NB4 (cell line): ENCODE measurements around the gene PDCD4.

Source experiments
- DNase-seq: peaks from one replicate; pipeline ENCODE4 v3.0.0; 2010; ENCODE audit warnings: low read depth
- H3K4me3 ChIP-seq: one replicate; pipeline ENCODE4 v1.5.1; 2011; ENCODE audit warnings: mild to moderate bottlenecking, low read depth, low read length, moderate library complexity
- MYC ChIP-seq: IDR thresholded peaks from 2 replicates; pipeline ENCODE4 v1.6.1; 2011; ENCODE audit warnings: low read depth, low read length
- POLR2A ChIP-seq: IDR thresholded peaks from 2 replicates; pipeline ENCODE4 v1.6.1; 2011; ENCODE audit warnings: mild to moderate bottlenecking; ENCODE audit not compliant: insufficient read length; ENCODE audit errors: extremely low read depth
- TF ChIP-seq, protein P1 (sequence below): IDR thresholded peaks from 2 replicates; pipeline ENCODE4 v1.6.1; 2011; ENCODE audit warnings: low read depth, low read length
- TF ChIP-seq, protein P2 (sequence below): IDR thresholded peaks from one replicate; pipeline ENCODE4 v1.5.1; 2012; ENCODE audit warnings: low read depth, low read length

The PDCD4 gene

GRCh38 chr10:110881905-110882304 lies 10.2 kb downstream of the PDCD4 start:
- TF ChIP-seq MYC = no peak
- TF ChIP-seq, protein P1, sequence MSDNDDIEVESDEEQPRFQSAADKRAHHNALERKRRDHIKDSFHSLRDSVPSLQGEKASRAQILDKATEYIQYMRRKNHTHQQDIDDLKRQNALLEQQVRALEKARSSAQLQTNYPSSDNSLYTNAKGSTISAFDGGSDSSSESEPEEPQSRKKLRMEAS = no peak
- no peak for TF ChIP-seq POLR2A
- TF ChIP-seq, protein P2, sequence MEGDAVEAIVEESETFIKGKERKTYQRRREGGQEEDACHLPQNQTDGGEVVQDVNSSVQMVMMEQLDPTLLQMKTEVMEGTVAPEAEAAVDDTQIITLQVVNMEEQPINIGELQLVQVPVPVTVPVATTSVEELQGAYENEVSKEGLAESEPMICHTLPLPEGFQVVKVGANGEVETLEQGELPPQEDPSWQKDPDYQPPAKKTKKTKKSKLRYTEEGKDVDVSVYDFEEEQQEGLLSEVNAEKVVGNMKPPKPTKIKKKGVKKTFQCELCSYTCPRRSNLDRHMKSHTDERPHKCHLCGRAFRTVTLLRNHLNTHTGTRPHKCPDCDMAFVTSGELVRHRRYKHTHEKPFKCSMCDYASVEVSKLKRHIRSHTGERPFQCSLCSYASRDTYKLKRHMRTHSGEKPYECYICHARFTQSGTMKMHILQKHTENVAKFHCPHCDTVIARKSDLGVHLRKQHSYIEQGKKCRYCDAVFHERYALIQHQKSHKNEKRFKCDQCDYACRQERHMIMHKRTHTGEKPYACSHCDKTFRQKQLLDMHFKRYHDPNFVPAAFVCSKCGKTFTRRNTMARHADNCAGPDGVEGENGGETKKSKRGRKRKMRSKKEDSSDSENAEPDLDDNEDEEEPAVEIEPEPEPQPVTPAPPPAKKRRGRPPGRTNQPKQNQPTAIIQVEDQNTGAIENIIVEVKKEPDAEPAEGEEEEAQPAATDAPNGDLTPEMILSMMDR = no peak
- no peak for DNase-seq
- H3K4me3 ChIP-seq = no peak overlapping the region

DNA sequence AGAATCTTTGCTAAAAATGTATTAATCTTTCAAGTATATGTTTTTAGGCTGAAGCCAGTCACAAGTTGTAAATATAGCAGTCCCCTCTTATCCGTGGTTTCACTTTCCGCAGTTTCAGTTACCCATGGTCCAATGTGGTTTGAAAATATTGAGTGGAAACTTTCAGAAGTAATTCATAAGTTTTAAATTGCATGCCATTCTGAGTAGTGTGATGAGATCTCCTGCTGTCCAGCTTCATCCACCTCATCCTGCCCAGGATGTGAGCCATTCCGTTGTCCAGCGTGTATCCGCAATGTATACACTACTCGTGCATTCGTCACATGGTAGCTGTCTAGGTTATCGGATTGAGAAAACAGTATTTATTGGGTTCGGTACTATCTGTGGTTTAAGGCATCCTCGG lies 12.2 kb downstream of the PDCD4 start:
- no peak for DNase-seq
- TF ChIP-seq, protein P1 = no peak
- TF ChIP-seq POLR2A (no peak), MYC (no peak)
- TF ChIP-seq, protein P2 = no peak
- H3K4me3 ChIP-seq = no peak overlapping the region

- DNase-seq = no peak
- H3K4me3 ChIP-seq = no peak overlapping the region
- TF ChIP-seq MYC (no peak), POLR2A (no peak)
- TF ChIP-seq, protein P1 = no peak
- TF ChIP-seq, protein P2 = no peak
Measured at GRCh38 chr10:110885932-110886674, 14.4 kb downstream of the PDCD4 start.

DNA sequence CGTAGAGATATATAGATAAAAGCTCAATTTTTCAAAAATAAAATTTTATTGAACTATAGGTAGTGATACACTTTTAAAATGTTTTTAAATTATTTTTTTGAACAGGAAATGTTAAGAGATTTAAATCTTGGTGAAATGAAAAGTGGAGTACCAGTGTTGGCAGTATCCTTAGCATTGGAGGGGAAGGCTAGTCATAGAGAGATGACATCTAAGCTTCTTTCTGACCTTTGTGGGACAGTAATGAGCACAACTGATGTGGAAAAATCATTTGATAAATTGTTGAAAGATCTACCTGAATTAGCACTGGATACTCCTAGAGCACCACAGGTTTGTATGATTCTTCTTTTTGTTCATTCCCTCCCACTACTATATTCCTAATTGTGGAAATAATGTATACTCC lies 15.8 kb downstream of the PDCD4 start:
- no peak for TF ChIP-seq MYC
- no peak for TF ChIP-seq POLR2A
- TF ChIP-seq, protein P1 = no peak
- TF ChIP-seq, protein P2 = no peak
- no peak for DNase-seq
- no peak overlapping the region for H3K4me3 ChIP-seq

- no peak for DNase-seq
- TF ChIP-seq MYC (no peak), POLR2A (no peak)
- TF ChIP-seq, protein P2 = no peak
- TF ChIP-seq, protein P1 = no peak
- H3K4me3 ChIP-seq = no peak overlapping the region
Measured at GRCh38 chr10:110892602-110893288, 21.0 kb downstream of the PDCD4 start.
